ENCODE data around the gene RTBDN.

The RTBDN gene

GRCh38 chr19:12834566-12834943 is at the start of gene RTBDN:
Gene RTBDN, minus strand, starts transcription at chr19:12834579. Its CDS starts 4,600 bp downstream, at chr19:12829979.
- no peak for DNase-seq

- DNase-seq, result no peak
Measured at GRCh38 chr19:12882589-12882988, 48.2 kb upstream of the RTBDN start.

GRCh38 chr19:12881172-12881808 is 46.9 kb upstream of the RTBDN start, which contains the start of gene DNASE2:
Gene DNASE2, minus strand, starts transcription at chr19:12881449. Its CDS starts 74 bp downstream, at chr19:12881375.
- DNase-seq, result peak; percentile 96

- DNase-seq, result peak; percentile 35
Measured at GRCh38 chr19:12880551-12881171, 46.3 kb upstream of the RTBDN start.

GRCh38 chr19:12875086-12875485 is 40.7 kb upstream of the RTBDN start:
- no peak for DNase-seq

- DNase-seq, result no peak
Measured at GRCh38 chr19:12873891-12874745, 39.7 kb upstream of the RTBDN start.

GRCh38 chr19:12872941-12873890 is 38.8 kb upstream of the RTBDN start:
- peak; percentile 47 for DNase-seq

- DNase-seq, result no peak
Measured at GRCh38 chr19:12872255-12872654, 37.9 kb upstream of the RTBDN start.

- DNase-seq, result no peak
Measured at GRCh38 chr19:12871681-12872080, 37.3 kb upstream of the RTBDN start.

- no peak for DNase-seq
Measured at GRCh38 chr19:12868540-12869112, 34.2 kb upstream of the RTBDN start.

GRCh38 chr19:12867120-12868099 is 33.0 kb upstream of the RTBDN start:
- DNase-seq, result peak; percentile 76

- no peak for DNase-seq
Measured at GRCh38 chr19:12866416-12867119, 32.2 kb upstream of the RTBDN start.

GRCh38 chr19:12865746-12866415 is 31.5 kb upstream of the RTBDN start:
- DNase-seq, result no peak

- DNase-seq, result no peak
Measured at GRCh38 chr19:12864721-12865715, 30.6 kb upstream of the RTBDN start.

GRCh38 chr19:12864143-12864542 is 29.8 kb upstream of the RTBDN start:
- DNase-seq, result no peak

- DNase-seq, result no peak
Measured at GRCh38 chr19:12859546-12859945, 25.2 kb upstream of the RTBDN start.

- DNase-seq, result no peak
Measured at GRCh38 chr19:12858041-12858928, 23.9 kb upstream of the RTBDN start.
